Stimulated activated naive B cell treated with anti-CD40 and anti-IgM and Interleukin-4, amounts not matched to agents 10 μg/mL and 1 μg/mL and 100 μg/mL, for 72 hours (primary cell): ENCODE results near the gene STRIP2.

ENCODE experiments used
- ATAC-seq, 2 donors: fragments of 150-1000 bp; cut with Tn5 transposase; replicated peaks; 2 replicates each; pipeline ENCODE4 v1.10.0; 2021; ENCODE audit warnings: moderate library complexity in 1 of 2
- DNase-seq: peaks from one replicate; pipeline ENCODE4 v3.0.0; 2021
- H3K27ac Mint-ChIP-seq: one replicate; pipeline ENCODE4 v1.8.0; 2022; ENCODE audit warnings: mild to moderate bottlenecking, mixed read lengths
- H3K27me3 Mint-ChIP-seq, 2 donors: one replicate each; pipeline ENCODE4 v1.8.0; 2022; ENCODE audit warnings: mixed read lengths in 2 of 2
- H3K36me3 Mint-ChIP-seq, 2 donors: one replicate each; pipeline ENCODE4 v1.8.0; 2022; ENCODE audit warnings: mixed read lengths in 2 of 2, mild to moderate bottlenecking in 1 of 2
- H3K4me1 Mint-ChIP-seq, 2 donors: one replicate each; pipeline ENCODE4 v1.8.0; 2022; ENCODE audit warnings: mixed read lengths in 2 of 2, mild to moderate bottlenecking in 1 of 2
- H3K4me3 Mint-ChIP-seq, 2 donors: one replicate each; pipeline ENCODE4 v1.8.0; 2022; ENCODE audit warnings: mild to moderate bottlenecking in 2 of 2, mixed read lengths in 2 of 2, moderate library complexity in 1 of 2
- H3K9me3 Mint-ChIP-seq, 2 donors: one replicate each; pipeline ENCODE4 v1.8.0; 2022; ENCODE audit warnings: mixed read lengths in 2 of 2, mild to moderate bottlenecking in 1 of 2

Gene STRIP2

GRCh38 chr7:129433847-129434674, at the start of gene STRIP2:
Gene STRIP2, plus strand, starts transcription at chr7:129434432. Its CDS starts 41 bp downstream, at chr7:129434473.
- ATAC-seq (peak; percentile 94 to 97), DNase-seq (peak; percentile 80)
- Mint-ChIP-seq H3K27me3 (peaks cover 28 to 38% of the 10 kb centered on the region in 2 donors), H3K4me1 (peaks cover 13 to 18% of the 10 kb centered on the region in 2 donors), H3K9me3 (no peaks in the 10 kb centered on the region), H3K27ac (peak within 1 kb of the TSS; percentile 53), H3K36me3 (peaks cover 0 to 3% of the 10 kb centered on the region in 2 donors), H3K4me3 (peak within 1 kb of the TSS; percentile 92 to 94)

GRCh38 chr7:129385116-129385515, 49.1 kb upstream of the STRIP2 start:
- H3K27me3 Mint-ChIP-seq: no peaks in the 10 kb centered on the region
- ATAC-seq (no peak), DNase-seq (no peak)
- H3K4me1 Mint-ChIP-seq: peaks cover 0 to 2% of the 10 kb centered on the region in 2 donors
- H3K27ac Mint-ChIP-seq: no peak overlapping the region
- H3K9me3 Mint-ChIP-seq: no peaks in the 10 kb centered on the region
- peaks cover 9 to 18% of the 10 kb centered on the region in 2 donors for H3K36me3 Mint-ChIP-seq
- H3K4me3 Mint-ChIP-seq: no peak overlapping the region

GRCh38 chr7:129385598-129385997, 48.6 kb upstream of the STRIP2 start:
- H3K9me3 Mint-ChIP-seq: no peaks in the 10 kb centered on the region
- H3K4me3 Mint-ChIP-seq: no peak overlapping the region
- no peak for ATAC-seq
- H3K4me1 Mint-ChIP-seq: peaks cover 0 to 2% of the 10 kb centered on the region in 2 donors
- H3K27ac Mint-ChIP-seq: no peak overlapping the region
- H3K36me3 Mint-ChIP-seq: peaks cover 9 to 16% of the 10 kb centered on the region in 2 donors
- H3K27me3 Mint-ChIP-seq: no peaks in the 10 kb centered on the region
- DNase-seq: no peak

GRCh38 chr7:129386506-129386905, 47.7 kb upstream of the STRIP2 start:
- Mint-ChIP-seq H3K4me1 (peaks cover 0 to 2% of the 10 kb centered on the region in 2 donors), H3K9me3 (no peaks in the 10 kb centered on the region), H3K36me3 (peaks cover 9 to 16% of the 10 kb centered on the region in 2 donors), H3K27ac (no peak overlapping the region), H3K27me3 (no peaks in the 10 kb centered on the region), H3K4me3 (no peak overlapping the region)
- DNase-seq: no peak
- ATAC-seq: peak in 1 of 2 donors; percentile 39

GRCh38 chr7:129387537-129387936, 46.7 kb upstream of the STRIP2 start:
- DNase-seq (no peak), ATAC-seq (no peak)
- Mint-ChIP-seq H3K27ac (no peak overlapping the region), H3K4me3 (no peak overlapping the region), H3K4me1 (no peaks in the 10 kb centered on the region), H3K9me3 (no peaks in the 10 kb centered on the region), H3K36me3 (peaks cover 6 to 11% of the 10 kb centered on the region in 2 donors), H3K27me3 (no peaks in the 10 kb centered on the region)

- Mint-ChIP-seq H3K4me1 (no peaks in the 10 kb centered on the region), H3K27ac (no peak overlapping the region), H3K36me3 (peaks cover 6 to 8% of the 10 kb centered on the region in 2 donors), H3K4me3 (no peak overlapping the region), H3K9me3 (no peaks in the 10 kb centered on the region), H3K27me3 (no peaks in the 10 kb centered on the region)
- no peak for DNase-seq
- no peak for ATAC-seq
Measured at GRCh38 chr7:129388333-129389098, 45.7 kb upstream of the STRIP2 start.

- Mint-ChIP-seq H3K9me3 (no peaks in the 10 kb centered on the region), H3K36me3 (peaks cover 9 to 10% of the 10 kb centered on the region in 2 donors), H3K27me3 (no peaks in the 10 kb centered on the region), H3K27ac (no peak overlapping the region), H3K4me3 (no peak overlapping the region), H3K4me1 (no peaks in the 10 kb centered on the region)
- ATAC-seq (no peak), DNase-seq (no peak)
Measured at GRCh38 chr7:129389829-129390228, 44.4 kb upstream of the STRIP2 start.

GRCh38 chr7:129390314-129390713, 43.9 kb upstream of the STRIP2 start:
- DNase-seq (no peak), ATAC-seq (no peak)
- Mint-ChIP-seq H3K27me3 (no peaks in the 10 kb centered on the region), H3K4me3 (no peak overlapping the region), H3K4me1 (no peaks in the 10 kb centered on the region), H3K27ac (no peak overlapping the region), H3K9me3 (no peaks in the 10 kb centered on the region), H3K36me3 (peaks cover 9 to 11% of the 10 kb centered on the region in 2 donors)

GRCh38 chr7:129391546-129392171, 42.6 kb upstream of the STRIP2 start:
- Mint-ChIP-seq H3K4me1 (no peaks in the 10 kb centered on the region), H3K27me3 (no peaks in the 10 kb centered on the region), H3K36me3 (peaks cover 9 to 18% of the 10 kb centered on the region in 2 donors), H3K27ac (no peak overlapping the region), H3K4me3 (no peak overlapping the region), H3K9me3 (no peaks in the 10 kb centered on the region)
- ATAC-seq (no peak), DNase-seq (no peak)

- ATAC-seq (no peak), DNase-seq (no peak)
- Mint-ChIP-seq H3K9me3 (no peaks in the 10 kb centered on the region), H3K4me3 (no peak overlapping the region), H3K4me1 (no peaks in the 10 kb centered on the region), H3K27me3 (no peaks in the 10 kb centered on the region), H3K36me3 (peaks cover 11 to 18% of the 10 kb centered on the region in 2 donors), H3K27ac (no peak overlapping the region)
Measured at GRCh38 chr7:129393255-129393654, 41.0 kb upstream of the STRIP2 start.

GRCh38 chr7:129394101-129394500, 40.1 kb upstream of the STRIP2 start:
- H3K4me1 Mint-ChIP-seq: no peaks in the 10 kb centered on the region
- ATAC-seq (no peak), DNase-seq (no peak)
- H3K27me3 Mint-ChIP-seq: no peaks in the 10 kb centered on the region
- no peak overlapping the region for H3K4me3 Mint-ChIP-seq
- H3K36me3 Mint-ChIP-seq: peaks cover 7 to 18% of the 10 kb centered on the region in 2 donors
- H3K9me3 Mint-ChIP-seq: no peaks in the 10 kb centered on the region
- no peak overlapping the region for H3K27ac Mint-ChIP-seq

- Mint-ChIP-seq H3K36me3 (peaks cover 11 to 23% of the 10 kb centered on the region in 2 donors), H3K27me3 (no peaks in the 10 kb centered on the region), H3K9me3 (no peaks in the 10 kb centered on the region), H3K27ac (no peak overlapping the region), H3K4me1 (no peaks in the 10 kb centered on the region), H3K4me3 (no peak overlapping the region)
- ATAC-seq (no peak), DNase-seq (no peak)
Measured at GRCh38 chr7:129394982-129395914, 39.0 kb upstream of the STRIP2 start.

- H3K27me3 Mint-ChIP-seq: no peaks in the 10 kb centered on the region
- ATAC-seq (no peak), DNase-seq (no peak)
- peaks cover 21 to 25% of the 10 kb centered on the region in 2 donors for H3K36me3 Mint-ChIP-seq
- no peak overlapping the region for H3K27ac Mint-ChIP-seq
- no peaks in the 10 kb centered on the region for H3K9me3 Mint-ChIP-seq
- H3K4me3 Mint-ChIP-seq: no peak overlapping the region
- H3K4me1 Mint-ChIP-seq: no peaks in the 10 kb centered on the region
Measured at GRCh38 chr7:129401228-129401966, 32.8 kb upstream of the STRIP2 start.
